Loucy (cell line): ENCODE data around the gene FSTL4.

Source experiments
- H2AFZ ChIP-seq: fragments of 200-600 bp; sonication (generic); 2 replicates; pipeline ENCODE4 v1.6.0; 2016; ENCODE audit warnings: antibody characterized with exemption, mild to moderate bottlenecking, low read length, moderate library complexity
- H3F3A ChIP-seq: fragments of 200-600 bp; 2 replicates; pipeline ENCODE4 v1.6.0; 2016; ENCODE audit warnings: antibody characterized with exemption, low read depth, mild to moderate bottlenecking
- H3K27me3 ChIP-seq: fragments of 200-600 bp; sonication (generic); 2 replicates; pipeline ENCODE4 v1.6.1; 2014; ENCODE audit warnings: low read length, mild to moderate bottlenecking; ENCODE audit not compliant: insufficient read depth, poor library complexity, severe bottlenecking
- H3K36me3 ChIP-seq: fragments of 200-600 bp; sonication (generic); 2 replicates; pipeline ENCODE4 v1.6.1; 2016; ENCODE audit warnings: low read length; ENCODE audit not compliant: insufficient read depth
- H3K4me1 ChIP-seq: fragments of 200-600 bp; sonication (generic); 2 replicates; pipeline ENCODE4 v1.5.1; 2014; ENCODE audit warnings: low read length, mild to moderate bottlenecking; ENCODE audit not compliant: insufficient read depth, poor library complexity, severe bottlenecking
- H3K4me2 ChIP-seq: fragments of 200-600 bp; sonication (generic); 2 replicates; pipeline ENCODE4 v1.6.0; 2014; ENCODE audit warnings: antibody characterized with exemption, low read length, low read depth, mild to moderate bottlenecking; ENCODE audit not compliant: poor library complexity, severe bottlenecking
- H3K4me3 ChIP-seq: fragments of 200-600 bp; sonication (generic); 2 replicates; pipeline ENCODE4 v1.5.1; 2014; ENCODE audit warnings: low read length, mild to moderate bottlenecking, mixed read lengths; ENCODE audit not compliant: poor library complexity, severe bottlenecking
- H3K79me2 ChIP-seq: fragments of 200-600 bp; sonication (generic); 2 replicates; pipeline ENCODE4 v1.6.1; 2014; ENCODE audit warnings: low read length; ENCODE audit not compliant: insufficient read depth
- H3K9ac ChIP-seq: fragments of 200-600 bp; sonication (generic); 2 replicates; pipeline ENCODE4 v1.6.0; 2014; ENCODE audit warnings: mild to moderate bottlenecking, low read depth, low read length, moderate library complexity; ENCODE audit not compliant: poor library complexity, severe bottlenecking
- H3K9me2 ChIP-seq: fragments of 200-600 bp; sonication (generic); replicated peaks from 2 replicates; pipeline ENCODE4 v1.6.1; 2016; ENCODE audit warnings: low read depth, low read length, mixed read lengths
- H3K9me3 ChIP-seq: fragments of 200-600 bp; sonication (generic); 2 replicates; pipeline ENCODE4 v1.6.1; 2014; ENCODE audit warnings: mild to moderate bottlenecking, antibody characterized with exemption, low read length, low read depth; ENCODE audit not compliant: insufficient read depth
- H4K20me1 ChIP-seq: fragments of 200-600 bp; sonication (generic); 2 replicates; pipeline ENCODE4 v1.6.0; 2014; ENCODE audit warnings: antibody characterized with exemption, low read length, mild to moderate bottlenecking; ENCODE audit not compliant: insufficient read depth, poor library complexity, severe bottlenecking
- EZH2phosphoT487 ChIP-seq: fragments of 200-600 bp; IDR thresholded peaks from 2 replicates; pipeline ENCODE4 v1.6.1; 2018; ENCODE audit warnings: antibody characterized with exemption, mild to moderate bottlenecking, moderate library complexity, borderline replicate concordance
- TF ChIP-seq, protein P1 (sequence below): fragments of 200-600 bp; sonication (generic); conservative IDR thresholded peaks from 2 replicates; pipeline ENCODE4 v1.5.1; 2014; ENCODE audit warnings: mild to moderate bottlenecking, antibody characterized with exemption, low read length

FSTL4 gene

GRCh38 chr5:133564921-133565565 lies 47.3 kb downstream of the FSTL4 start:
- Histone ChIP-seq H3K36me3 (no peaks in the 10 kb centered on the region), H3K9me3 (no peaks in the 10 kb centered on the region), H2AFZ (no peak overlapping the region), H3K79me2 (no peaks in the 10 kb centered on the region), H3K9me2 (no peaks in the 10 kb centered on the region), H3K27me3 (no peaks in the 10 kb centered on the region), H3K4me2 (no peak overlapping the region), H3K4me3 (no peak overlapping the region), H3F3A (no peaks in the 10 kb centered on the region), H3K9ac (no peak overlapping the region), H3K4me1 (no peaks in the 10 kb centered on the region), H4K20me1 (no peaks in the 10 kb centered on the region)
- TF ChIP-seq, protein P1, sequence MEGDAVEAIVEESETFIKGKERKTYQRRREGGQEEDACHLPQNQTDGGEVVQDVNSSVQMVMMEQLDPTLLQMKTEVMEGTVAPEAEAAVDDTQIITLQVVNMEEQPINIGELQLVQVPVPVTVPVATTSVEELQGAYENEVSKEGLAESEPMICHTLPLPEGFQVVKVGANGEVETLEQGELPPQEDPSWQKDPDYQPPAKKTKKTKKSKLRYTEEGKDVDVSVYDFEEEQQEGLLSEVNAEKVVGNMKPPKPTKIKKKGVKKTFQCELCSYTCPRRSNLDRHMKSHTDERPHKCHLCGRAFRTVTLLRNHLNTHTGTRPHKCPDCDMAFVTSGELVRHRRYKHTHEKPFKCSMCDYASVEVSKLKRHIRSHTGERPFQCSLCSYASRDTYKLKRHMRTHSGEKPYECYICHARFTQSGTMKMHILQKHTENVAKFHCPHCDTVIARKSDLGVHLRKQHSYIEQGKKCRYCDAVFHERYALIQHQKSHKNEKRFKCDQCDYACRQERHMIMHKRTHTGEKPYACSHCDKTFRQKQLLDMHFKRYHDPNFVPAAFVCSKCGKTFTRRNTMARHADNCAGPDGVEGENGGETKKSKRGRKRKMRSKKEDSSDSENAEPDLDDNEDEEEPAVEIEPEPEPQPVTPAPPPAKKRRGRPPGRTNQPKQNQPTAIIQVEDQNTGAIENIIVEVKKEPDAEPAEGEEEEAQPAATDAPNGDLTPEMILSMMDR, result no peak
- no peak for TF ChIP-seq EZH2phosphoT487

DNA sequence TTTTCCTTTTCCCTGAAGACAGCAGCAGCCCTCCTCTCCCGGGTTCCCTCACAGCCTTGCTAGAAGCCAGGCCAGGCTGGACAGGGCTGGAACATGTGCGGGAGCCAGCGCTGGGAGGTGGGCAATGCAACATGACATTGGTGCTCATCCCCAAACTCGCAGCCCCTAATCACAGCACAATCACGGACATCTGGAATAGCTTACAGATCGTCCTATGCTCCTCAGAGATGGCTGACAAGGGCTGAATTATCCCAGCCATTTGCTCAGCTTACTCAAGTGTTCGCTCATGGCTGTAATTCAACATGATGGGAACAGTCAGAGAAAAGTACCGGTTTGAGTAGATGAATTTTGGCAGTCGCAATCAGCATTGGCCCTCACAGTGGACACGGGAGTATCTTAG lies 49.8 kb downstream of the FSTL4 start:
- no peak for TF ChIP-seq EZH2phosphoT487
- TF ChIP-seq, protein P1, result no peak
- H3K4me2 ChIP-seq, result no peak overlapping the region
- no peak overlapping the region for H3K4me3 ChIP-seq
- H3K27me3 ChIP-seq, result no peaks in the 10 kb centered on the region
- no peaks in the 10 kb centered on the region for H3K36me3 ChIP-seq
- H3K79me2 ChIP-seq, result no peaks in the 10 kb centered on the region
- H3F3A ChIP-seq, result no peaks in the 10 kb centered on the region
- H3K9me2 ChIP-seq, result no peaks in the 10 kb centered on the region
- H3K9ac ChIP-seq, result no peak overlapping the region
- H2AFZ ChIP-seq, result no peak overlapping the region
- no peaks in the 10 kb centered on the region for H3K9me3 ChIP-seq
- no peaks in the 10 kb centered on the region for H4K20me1 ChIP-seq
- no peaks in the 10 kb centered on the region for H3K4me1 ChIP-seq

GRCh38 chr5:133559960-133560359 lies 52.4 kb downstream of the FSTL4 start:
- H4K20me1 ChIP-seq, result no peaks in the 10 kb centered on the region
- no peaks in the 10 kb centered on the region for H3K79me2 ChIP-seq
- no peaks in the 10 kb centered on the region for H3F3A ChIP-seq
- H3K4me1 ChIP-seq, result no peaks in the 10 kb centered on the region
- no peaks in the 10 kb centered on the region for H3K27me3 ChIP-seq
- no peak overlapping the region for H3K4me2 ChIP-seq
- H3K4me3 ChIP-seq, result no peak overlapping the region
- H3K9ac ChIP-seq, result no peak overlapping the region
- H2AFZ ChIP-seq, result no peak overlapping the region
- TF ChIP-seq EZH2phosphoT487, result no peak
- TF ChIP-seq, protein P1, result no peak
- no peaks in the 10 kb centered on the region for H3K36me3 ChIP-seq
- H3K9me2 ChIP-seq, result no peaks in the 10 kb centered on the region
- no peaks in the 10 kb centered on the region for H3K9me3 ChIP-seq
